HL-60 (cell line): ENCODE measurements around the gene PAGE4.

Source experiments
- CTCF ChIP-seq: IDR thresholded peaks from one replicate; pipeline ENCODE4 v1.5.1; 2011; ENCODE audit warnings: low read length, control low read depth, inconsistent platforms; ENCODE audit not compliant: insufficient read depth
- GABPA ChIP-seq: IDR thresholded peaks from 2 replicates; pipeline ENCODE4 v1.6.1; 2012; ENCODE audit warnings: low read depth
- POLR2AphosphoS5 ChIP-seq: IDR thresholded peaks from 2 replicates; pipeline ENCODE4 v1.6.1; 2012; ENCODE audit warnings: low read depth
- REST ChIP-seq: IDR thresholded peaks from 2 replicates; pipeline ENCODE4 v1.6.1; 2012; ENCODE audit warnings: low read depth; ENCODE audit not compliant: insufficient replicate concordance

- no peak for TF ChIP-seq GABPA
- no peak for TF ChIP-seq POLR2AphosphoS5
- peak; percentile 3 for TF ChIP-seq CTCF
- no peak for TF ChIP-seq REST
These were observed 47.6 kb downstream of the PAGE4 start for GRCh38 chrX:49876750-49877149.
